GM23338 (cell line): Measurements from ENCODE around the gene TUBGCP2.

Experiments used
- CTCF ChIP-seq, 2 experiments: fragments of 200-600 bp in 1 of 2; sonication (generic) in 1 of 2; conservative IDR thresholded peaks; 2 replicates each; pipeline versions ENCODE4 v1.5.1 to v1.6.1; 2016 to 2017; ENCODE audit warnings: antibody characterized with exemption in 2 of 2, low read depth in 2 of 2, mild to moderate bottlenecking in 2 of 2, moderate library complexity in 1 of 2
- EZH2 ChIP-seq: fragments of 200-600 bp; sonication (generic); IDR thresholded peaks from one replicate; pipeline ENCODE4 v1.8.0; 2017; ENCODE audit warnings: antibody characterized with exemption, mild to moderate bottlenecking, low read depth; ENCODE audit not compliant: unreplicated experiment
- EZH2phosphoT487 ChIP-seq: fragments of 200-600 bp; sonication (generic); IDR thresholded peaks from one replicate; pipeline ENCODE4 v1.8.1; 2018; ENCODE audit warnings: antibody characterized with exemption; ENCODE audit not compliant: unreplicated experiment
- POLR2AphosphoS5 ChIP-seq: IDR thresholded peaks from 2 replicates; pipeline ENCODE4 v1.6.1; 2016; ENCODE audit warnings: antibody characterized with exemption, low read depth
- ZNF331 ChIP-seq: fragments of 250-450 bp; sonication (Bioruptor Pico); IDR thresholded peaks from 2 replicates; pipeline ENCODE4 v1.5.0; 2020; ENCODE audit warnings: low read depth, mild to moderate bottlenecking, moderate library complexity
- TF ChIP-seq, protein P1 (sequence below): IDR thresholded peaks from 2 replicates; pipeline ENCODE4 v1.6.1; 2016; ENCODE audit warnings: antibody characterized with exemption
- TF ChIP-seq, protein P2 (sequence below): IDR thresholded peaks from one replicate; pipeline ENCODE4 v1.6.1; 2018; ENCODE audit warnings: antibody characterized with exemption; ENCODE audit not compliant: unreplicated experiment

DNA sequence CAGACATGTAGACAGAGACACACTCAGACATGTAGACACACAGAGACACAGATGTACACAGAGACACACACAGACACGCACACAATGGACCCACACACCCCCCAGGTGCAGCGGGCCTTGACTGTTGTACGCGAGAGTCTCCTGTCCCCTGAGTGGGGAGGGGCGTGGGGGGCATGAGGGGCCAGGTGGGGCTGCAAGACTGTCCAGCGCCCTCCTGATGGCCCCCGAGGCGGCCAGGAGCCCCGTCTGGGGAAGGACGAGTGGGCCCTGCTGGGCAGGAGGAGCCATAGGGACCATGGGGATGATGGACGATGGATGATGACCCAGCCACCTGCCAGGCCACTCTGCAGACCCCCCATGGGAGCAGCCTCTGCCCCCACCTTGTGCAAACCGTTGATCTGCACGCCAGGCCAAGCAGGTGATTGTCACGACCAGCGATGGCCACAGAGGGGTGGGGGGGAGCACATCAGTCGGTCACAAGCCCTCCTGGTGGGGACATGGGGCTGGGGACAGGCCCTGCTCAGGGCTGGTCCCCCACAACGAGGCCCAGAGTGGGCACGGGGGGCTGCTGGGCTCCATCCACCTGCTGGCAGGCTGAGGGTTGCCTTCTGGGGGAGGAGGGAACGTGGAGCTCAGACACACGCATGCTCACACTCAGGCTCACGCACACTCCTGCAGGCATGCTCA is 59.4 kb downstream of the TUBGCP2 start:
- TF ChIP-seq, protein P1, sequence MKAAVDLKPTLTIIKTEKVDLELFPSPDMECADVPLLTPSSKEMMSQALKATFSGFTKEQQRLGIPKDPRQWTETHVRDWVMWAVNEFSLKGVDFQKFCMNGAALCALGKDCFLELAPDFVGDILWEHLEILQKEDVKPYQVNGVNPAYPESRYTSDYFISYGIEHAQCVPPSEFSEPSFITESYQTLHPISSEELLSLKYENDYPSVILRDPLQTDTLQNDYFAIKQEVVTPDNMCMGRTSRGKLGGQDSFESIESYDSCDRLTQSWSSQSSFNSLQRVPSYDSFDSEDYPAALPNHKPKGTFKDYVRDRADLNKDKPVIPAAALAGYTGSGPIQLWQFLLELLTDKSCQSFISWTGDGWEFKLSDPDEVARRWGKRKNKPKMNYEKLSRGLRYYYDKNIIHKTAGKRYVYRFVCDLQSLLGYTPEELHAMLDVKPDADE, result no peak
- TF ChIP-seq CTCF (conservative IDR thresholded peaks at IDR 0.05; ENCODE audit: low read depth in 2 of 2) (no peak; a peak in 1 of 4 replicates), EZH2 (no peak), POLR2AphosphoS5 (no peak), EZH2phosphoT487 (no peak), ZNF331 (CRISPR knock-in tag) (no peak)
- TF ChIP-seq, protein P2, sequence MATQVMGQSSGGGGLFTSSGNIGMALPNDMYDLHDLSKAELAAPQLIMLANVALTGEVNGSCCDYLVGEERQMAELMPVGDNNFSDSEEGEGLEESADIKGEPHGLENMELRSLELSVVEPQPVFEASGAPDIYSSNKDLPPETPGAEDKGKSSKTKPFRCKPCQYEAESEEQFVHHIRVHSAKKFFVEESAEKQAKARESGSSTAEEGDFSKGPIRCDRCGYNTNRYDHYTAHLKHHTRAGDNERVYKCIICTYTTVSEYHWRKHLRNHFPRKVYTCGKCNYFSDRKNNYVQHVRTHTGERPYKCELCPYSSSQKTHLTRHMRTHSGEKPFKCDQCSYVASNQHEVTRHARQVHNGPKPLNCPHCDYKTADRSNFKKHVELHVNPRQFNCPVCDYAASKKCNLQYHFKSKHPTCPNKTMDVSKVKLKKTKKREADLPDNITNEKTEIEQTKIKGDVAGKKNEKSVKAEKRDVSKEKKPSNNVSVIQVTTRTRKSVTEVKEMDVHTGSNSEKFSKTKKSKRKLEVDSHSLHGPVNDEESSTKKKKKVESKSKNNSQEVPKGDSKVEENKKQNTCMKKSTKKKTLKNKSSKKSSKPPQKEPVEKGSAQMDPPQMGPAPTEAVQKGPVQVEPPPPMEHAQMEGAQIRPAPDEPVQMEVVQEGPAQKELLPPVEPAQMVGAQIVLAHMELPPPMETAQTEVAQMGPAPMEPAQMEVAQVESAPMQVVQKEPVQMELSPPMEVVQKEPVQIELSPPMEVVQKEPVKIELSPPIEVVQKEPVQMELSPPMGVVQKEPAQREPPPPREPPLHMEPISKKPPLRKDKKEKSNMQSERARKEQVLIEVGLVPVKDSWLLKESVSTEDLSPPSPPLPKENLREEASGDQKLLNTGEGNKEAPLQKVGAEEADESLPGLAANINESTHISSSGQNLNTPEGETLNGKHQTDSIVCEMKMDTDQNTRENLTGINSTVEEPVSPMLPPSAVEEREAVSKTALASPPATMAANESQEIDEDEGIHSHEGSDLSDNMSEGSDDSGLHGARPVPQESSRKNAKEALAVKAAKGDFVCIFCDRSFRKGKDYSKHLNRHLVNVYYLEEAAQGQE, result no peak
